ENCODE measurements around the gene KRR1. TPM values are rescaled to one million over a fixed set of nuclear protein-coding genes. Genes with fewer than 3 reads are reported as not detected.

Gene KRR1
- total RNA-seq, 4 donors from 2014 or later = 24.7 to 42.3 (median 41.2) TPM

DNA sequence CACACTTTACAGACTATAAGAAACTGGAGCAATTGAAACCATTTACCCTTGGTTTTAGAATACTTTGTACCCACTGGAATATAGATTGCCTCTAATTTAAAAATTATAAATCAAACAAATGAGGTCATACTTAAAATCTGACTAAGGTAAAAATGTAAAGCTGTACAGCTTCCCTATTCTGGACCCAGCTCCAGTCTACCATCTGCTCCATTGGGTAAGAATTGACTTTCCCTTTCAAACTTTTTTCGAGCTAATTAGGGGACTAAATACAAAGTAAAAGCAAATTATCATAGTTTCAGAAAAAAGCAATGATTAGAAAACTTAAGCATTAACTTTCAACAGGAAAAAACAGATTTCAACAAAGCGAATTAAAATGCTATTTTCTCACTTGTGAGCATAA, 4.3 kb downstream of the KRR1 start:
- TF ChIP-seq, protein P1, sequence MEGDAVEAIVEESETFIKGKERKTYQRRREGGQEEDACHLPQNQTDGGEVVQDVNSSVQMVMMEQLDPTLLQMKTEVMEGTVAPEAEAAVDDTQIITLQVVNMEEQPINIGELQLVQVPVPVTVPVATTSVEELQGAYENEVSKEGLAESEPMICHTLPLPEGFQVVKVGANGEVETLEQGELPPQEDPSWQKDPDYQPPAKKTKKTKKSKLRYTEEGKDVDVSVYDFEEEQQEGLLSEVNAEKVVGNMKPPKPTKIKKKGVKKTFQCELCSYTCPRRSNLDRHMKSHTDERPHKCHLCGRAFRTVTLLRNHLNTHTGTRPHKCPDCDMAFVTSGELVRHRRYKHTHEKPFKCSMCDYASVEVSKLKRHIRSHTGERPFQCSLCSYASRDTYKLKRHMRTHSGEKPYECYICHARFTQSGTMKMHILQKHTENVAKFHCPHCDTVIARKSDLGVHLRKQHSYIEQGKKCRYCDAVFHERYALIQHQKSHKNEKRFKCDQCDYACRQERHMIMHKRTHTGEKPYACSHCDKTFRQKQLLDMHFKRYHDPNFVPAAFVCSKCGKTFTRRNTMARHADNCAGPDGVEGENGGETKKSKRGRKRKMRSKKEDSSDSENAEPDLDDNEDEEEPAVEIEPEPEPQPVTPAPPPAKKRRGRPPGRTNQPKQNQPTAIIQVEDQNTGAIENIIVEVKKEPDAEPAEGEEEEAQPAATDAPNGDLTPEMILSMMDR (IDR thresholded peaks at IDR 0.05) = no peak
- no peak for TF ChIP-seq POLR2A (IDR thresholded peaks at IDR 0.05)
- Histone ChIP-seq H3K27ac (no peak overlapping the region), H3K36me3 (peaks cover 0 to 62% (median 5%) of the 10 kb centered on the region in 3 donors), H3K4me1 (peaks cover 11 to 36% (median 22%) of the 10 kb centered on the region in 3 donors), H3K27me3 (no peaks in the 10 kb centered on the region), H3K4me3 (no peak overlapping the region), H3K9me3 (no peaks in the 10 kb centered on the region)
- intact Hi-C loops (cut with DNase I) = loop anchor here (5.0 kb wide), 1 partner anchor 175 kb away; the partner anchor contains the start of genes CAPS2 and GLIPR1L1
- 72% methylated on average over 2 of the region's 2 CpGs for WGBS, 2 donors
- DNase-seq = no peak

DNA sequence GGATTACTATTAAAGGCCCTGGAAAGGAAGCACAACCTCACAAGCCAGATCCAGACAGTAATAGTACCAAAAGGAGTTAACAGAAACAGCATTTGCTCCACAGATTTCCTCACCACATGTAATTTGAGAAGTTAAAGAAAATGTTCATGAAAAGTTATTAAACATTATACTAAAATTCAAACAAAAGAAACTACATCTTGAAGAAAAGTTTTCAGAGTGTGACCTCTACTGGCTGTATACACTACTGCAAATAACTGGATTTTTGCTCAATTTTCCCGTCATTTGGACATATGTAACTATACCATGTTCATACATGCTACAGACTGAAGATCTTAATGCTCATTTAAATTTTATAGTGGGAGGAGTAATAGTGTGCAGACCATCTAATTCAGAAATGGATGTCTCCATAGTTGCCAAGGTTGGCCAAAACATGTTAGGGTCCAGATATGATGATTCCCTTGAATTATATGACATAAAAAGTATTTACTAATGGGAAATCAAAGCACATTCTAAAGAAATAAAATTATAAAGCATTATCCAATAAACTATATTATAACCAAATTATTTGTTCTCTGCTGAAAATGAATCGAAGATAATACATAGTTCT, 5.6 kb downstream of the KRR1 start:
- H3K9me3 ChIP-seq = no peaks in the 10 kb centered on the region
- no peak overlapping the region for H3K27ac ChIP-seq
- DNase-seq = no peak
- no peaks in the 10 kb centered on the region for H3K27me3 ChIP-seq
- intact Hi-C loops (cut with DNase I) = loop anchor here (5.0 kb wide), 1 partner anchor 174 kb away; the partner anchor contains the start of genes CAPS2 and GLIPR1L1
- 58 to 65% methylated on average over 2 of the region's 2 CpGs for WGBS, 2 donors
- TF ChIP-seq POLR2A (IDR thresholded peaks at IDR 0.05) = no peak
- TF ChIP-seq, protein P1 (IDR thresholded peaks at IDR 0.05) = peak in 5 of 6 experiments; percentile 28 to 61 (median 48)
- no peak overlapping the region for H3K4me3 ChIP-seq
- H3K36me3 ChIP-seq = peaks cover 6 to 75% (median 8%) of the 10 kb centered on the region in 3 donors
- peaks cover 11 to 28% (median 22%) of the 10 kb centered on the region in 3 donors for H3K4me1 ChIP-seq

DNA sequence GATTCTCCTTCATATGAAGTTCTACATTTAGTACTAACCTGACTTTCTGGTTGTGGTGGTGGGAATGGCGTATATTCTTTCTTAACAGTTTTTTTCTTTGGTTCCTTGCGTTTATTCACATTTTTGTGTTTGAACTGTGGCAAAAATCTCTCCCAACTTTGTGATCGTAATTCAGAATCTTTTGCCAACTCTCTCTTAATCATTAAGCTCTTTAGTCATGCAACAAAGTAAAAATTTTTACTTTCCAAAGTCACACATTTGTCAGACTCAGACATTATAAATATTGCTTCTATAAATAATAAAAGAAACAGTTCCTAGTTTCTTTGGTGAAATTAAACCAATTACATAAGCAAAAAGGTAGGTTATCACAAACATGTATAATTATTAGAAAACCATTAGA, 7.5 kb downstream of the KRR1 start:
- H3K27ac ChIP-seq = no peak overlapping the region
- WGBS, 2 donors = 81 to 89% methylated on average over 3 of the region's 3 CpGs
- H3K4me3 ChIP-seq = no peak overlapping the region
- intact Hi-C loops (cut with DNase I) = no loop called here
- peaks cover 11 to 94% (median 11%) of the 10 kb centered on the region in 3 donors for H3K36me3 ChIP-seq
- no peaks in the 10 kb centered on the region for H3K9me3 ChIP-seq
- no peaks in the 10 kb centered on the region for H3K27me3 ChIP-seq
- H3K4me1 ChIP-seq = peaks cover 0 to 9% (median 4%) of the 10 kb centered on the region in 3 donors
- no peak for DNase-seq
- TF ChIP-seq POLR2A (IDR thresholded peaks at IDR 0.05) = no peak
- TF ChIP-seq, protein P1 (IDR thresholded peaks at IDR 0.05) = no peak

DNA sequence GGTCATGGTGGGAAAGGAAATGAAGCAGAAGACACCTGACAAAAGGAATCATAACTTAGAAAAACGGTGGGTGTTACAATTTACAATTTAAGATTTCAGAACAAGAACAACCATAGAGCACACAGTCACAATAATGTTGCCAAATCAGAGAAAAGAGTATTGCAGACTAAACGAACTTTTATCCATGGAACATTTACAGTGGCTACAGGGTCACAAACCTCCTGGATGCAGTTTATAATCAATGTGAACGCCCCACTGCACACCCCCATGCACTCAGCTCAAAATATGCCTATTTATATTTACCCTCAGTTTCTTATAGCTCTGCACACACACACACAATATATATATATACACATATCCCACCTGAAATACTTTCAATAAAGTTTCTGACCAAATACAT, 8.0 kb downstream of the KRR1 start:
- no peak for TF ChIP-seq POLR2A (IDR thresholded peaks at IDR 0.05)
- TF ChIP-seq, protein P1 (IDR thresholded peaks at IDR 0.05) = no peak
- no peak for DNase-seq
- WGBS, 2 donors = 43 to 69% methylated on average over 3 of the region's 3 CpGs
- Histone ChIP-seq H3K4me1 (peaks cover 0 to 5% (median 4%) of the 10 kb centered on the region in 3 donors), H3K27ac (no peak overlapping the region), H3K4me3 (no peak overlapping the region), H3K36me3 (peaks cover 11 to 98% (median 13%) of the 10 kb centered on the region in 3 donors), H3K27me3 (no peaks in the 10 kb centered on the region), H3K9me3 (no peaks in the 10 kb centered on the region)
- intact Hi-C loops (cut with DNase I) = no loop called here

DNA sequence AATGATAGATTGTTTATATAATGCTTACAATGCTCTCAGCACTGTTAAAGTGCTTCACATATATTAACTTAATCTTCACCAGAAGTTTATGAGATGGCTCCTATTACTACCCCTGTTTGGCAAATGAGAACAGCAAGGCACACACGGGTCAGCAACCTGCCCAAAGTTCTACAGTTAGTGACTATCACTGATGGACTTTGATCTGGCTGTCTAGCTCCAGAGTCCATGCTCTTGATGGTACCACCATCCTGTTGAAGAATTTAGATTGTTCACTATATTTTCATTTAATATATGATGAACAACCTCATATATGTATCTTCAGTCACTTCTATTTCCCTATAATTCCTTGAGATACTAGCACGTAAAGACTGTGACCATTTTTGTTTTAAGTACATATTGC, 20.2 kb downstream of the KRR1 start:
- Histone ChIP-seq H3K4me3 (no peak overlapping the region), H3K9me3 (no peaks in the 10 kb centered on the region), H3K36me3 (peaks cover 0 to 32% (median 0%) of the 10 kb centered on the region in 3 donors), H3K27ac (no peak overlapping the region), H3K4me1 (peaks cover 0 to 10% (median 0%) of the 10 kb centered on the region in 3 donors), H3K27me3 (no peaks in the 10 kb centered on the region)
- DNase-seq = no peak
- TF ChIP-seq POLR2A (IDR thresholded peaks at IDR 0.05) = no peak
- TF ChIP-seq, protein P1 (IDR thresholded peaks at IDR 0.05) = no peak
- intact Hi-C loops (cut with DNase I) = no loop called here
- WGBS, 2 donors = 87 to 90% methylated on average over 2 of the region's 2 CpGs
